Measurements from ENCODE around the gene EFNB3.

DNA sequence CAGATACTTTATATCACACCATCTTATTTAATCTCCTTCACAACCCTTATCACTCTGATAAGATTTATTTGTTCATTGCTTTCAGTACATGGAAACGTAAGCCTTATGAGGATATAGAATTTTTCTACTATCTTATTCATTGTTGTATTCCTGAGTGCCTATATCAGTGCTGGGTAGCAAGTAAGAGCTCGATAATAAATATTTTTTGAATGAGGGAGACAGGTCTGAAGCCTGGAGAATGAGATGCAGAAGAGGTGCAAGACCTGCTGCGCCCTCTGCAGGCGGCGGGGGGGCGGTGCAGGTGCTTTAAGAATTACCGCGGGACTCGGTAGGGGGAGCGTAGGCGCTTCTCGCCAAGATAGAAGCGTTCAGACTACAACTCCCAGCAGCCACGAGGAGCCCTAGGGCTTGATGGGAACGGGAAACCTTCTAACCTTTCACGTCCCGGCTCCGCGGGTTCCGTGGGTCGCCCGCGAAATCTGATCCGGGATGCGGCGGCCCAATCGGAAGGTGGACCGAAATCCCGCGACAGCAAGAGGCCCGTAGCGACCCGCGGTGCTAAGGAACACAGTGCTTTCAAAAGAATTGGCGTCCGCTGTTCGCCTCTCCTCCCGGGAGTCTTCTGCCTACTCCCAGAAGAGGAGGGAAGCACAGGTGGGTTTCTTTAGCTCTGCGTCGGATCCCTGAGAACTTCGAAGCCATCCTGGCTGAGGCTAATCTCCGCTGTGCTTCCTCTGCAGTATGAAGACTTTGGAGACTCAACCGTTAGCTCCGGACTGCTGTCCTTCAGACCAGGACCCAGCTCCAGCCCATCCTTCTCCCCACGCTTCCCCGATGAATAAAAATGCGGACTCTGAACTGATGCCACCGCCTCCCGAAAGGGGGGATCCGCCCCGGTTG is 16.8 kb upstream of the EFNB3 start, which contains the start of gene WRAP53:
- peak in 2 of 3 donors; percentile 44 to 55 for TF ChIP-seq POLR2A (IDR thresholded peaks at IDR 0.05)
- TF ChIP-seq, protein P1, sequence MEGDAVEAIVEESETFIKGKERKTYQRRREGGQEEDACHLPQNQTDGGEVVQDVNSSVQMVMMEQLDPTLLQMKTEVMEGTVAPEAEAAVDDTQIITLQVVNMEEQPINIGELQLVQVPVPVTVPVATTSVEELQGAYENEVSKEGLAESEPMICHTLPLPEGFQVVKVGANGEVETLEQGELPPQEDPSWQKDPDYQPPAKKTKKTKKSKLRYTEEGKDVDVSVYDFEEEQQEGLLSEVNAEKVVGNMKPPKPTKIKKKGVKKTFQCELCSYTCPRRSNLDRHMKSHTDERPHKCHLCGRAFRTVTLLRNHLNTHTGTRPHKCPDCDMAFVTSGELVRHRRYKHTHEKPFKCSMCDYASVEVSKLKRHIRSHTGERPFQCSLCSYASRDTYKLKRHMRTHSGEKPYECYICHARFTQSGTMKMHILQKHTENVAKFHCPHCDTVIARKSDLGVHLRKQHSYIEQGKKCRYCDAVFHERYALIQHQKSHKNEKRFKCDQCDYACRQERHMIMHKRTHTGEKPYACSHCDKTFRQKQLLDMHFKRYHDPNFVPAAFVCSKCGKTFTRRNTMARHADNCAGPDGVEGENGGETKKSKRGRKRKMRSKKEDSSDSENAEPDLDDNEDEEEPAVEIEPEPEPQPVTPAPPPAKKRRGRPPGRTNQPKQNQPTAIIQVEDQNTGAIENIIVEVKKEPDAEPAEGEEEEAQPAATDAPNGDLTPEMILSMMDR (IDR thresholded peaks at IDR 0.05), result peak; percentile 96 to 100 (median 99)
